Upper lobe of right lung (tissue), 1 donor: Measurements from ENCODE around the gene MAGIX. TPM values are rescaled to one million over a fixed set of nuclear protein-coding genes. Genes with fewer than 3 reads are reported as not detected.

ENCODE experiments used
- ATAC-seq: fragments of 200-7000 bp; cut with Tn5 transposase; one replicate; pipeline ENCODE4 v1.9.1; 2020; ENCODE audit warnings: mild to moderate bottlenecking, moderate library complexity
- DNase-seq: peaks from one replicate; pipeline ENCODE4 v3.0.0-alpha.2; 2020
- H3K27ac ChIP-seq: fragments of 200-600 bp; one replicate; pipeline ENCODE4 v1.8.0; 2022
- H3K27me3 ChIP-seq: fragments of 200-600 bp; one replicate; pipeline ENCODE4 v1.8.0; 2022; ENCODE audit warnings: mild to moderate bottlenecking
- H3K36me3 ChIP-seq: fragments of 200-600 bp; one replicate; pipeline ENCODE4 v1.8.0; 2022
- H3K4me1 ChIP-seq: fragments of 200-600 bp; one replicate; pipeline ENCODE4 v1.8.0; 2022
- H3K4me3 ChIP-seq: fragments of 200-600 bp; one replicate; pipeline ENCODE4 v1.8.0; 2022; ENCODE audit warnings: mild to moderate bottlenecking
- H3K9me3 ChIP-seq: fragments of 200-600 bp; one replicate; pipeline ENCODE4 v1.8.0; 2022
- intact Hi-C: fragments of 100-400 bp; cut with DNase I; formaldehyde crosslinking; loops from one replicate; pipeline ENCODE4 v1.11.0; 2022
- total RNA-seq: library from RNA; stranded (reverse); fragmentation: NEBNext Ultra II Directional; extraction: Animal tissue kit (Norgen Biotek cat#: 25700); gene quantifications from one replicate; pipeline ENCODE4 v1.2.1, GENCODE V29; 2021
- TF ChIP-seq, protein P1 (sequence below): fragments of 200-600 bp; IDR thresholded peaks from one replicate; pipeline ENCODE4 v1.8.0; 2022; ENCODE audit warnings: antibody characterized with exemption
- donor health status: DM: no; HTN: yes; CAD: no; lungs with severe emphysema.

MAGIX gene
- total RNA-seq, 1 donor from 2014 or later: 7.1 TPM

DNA sequence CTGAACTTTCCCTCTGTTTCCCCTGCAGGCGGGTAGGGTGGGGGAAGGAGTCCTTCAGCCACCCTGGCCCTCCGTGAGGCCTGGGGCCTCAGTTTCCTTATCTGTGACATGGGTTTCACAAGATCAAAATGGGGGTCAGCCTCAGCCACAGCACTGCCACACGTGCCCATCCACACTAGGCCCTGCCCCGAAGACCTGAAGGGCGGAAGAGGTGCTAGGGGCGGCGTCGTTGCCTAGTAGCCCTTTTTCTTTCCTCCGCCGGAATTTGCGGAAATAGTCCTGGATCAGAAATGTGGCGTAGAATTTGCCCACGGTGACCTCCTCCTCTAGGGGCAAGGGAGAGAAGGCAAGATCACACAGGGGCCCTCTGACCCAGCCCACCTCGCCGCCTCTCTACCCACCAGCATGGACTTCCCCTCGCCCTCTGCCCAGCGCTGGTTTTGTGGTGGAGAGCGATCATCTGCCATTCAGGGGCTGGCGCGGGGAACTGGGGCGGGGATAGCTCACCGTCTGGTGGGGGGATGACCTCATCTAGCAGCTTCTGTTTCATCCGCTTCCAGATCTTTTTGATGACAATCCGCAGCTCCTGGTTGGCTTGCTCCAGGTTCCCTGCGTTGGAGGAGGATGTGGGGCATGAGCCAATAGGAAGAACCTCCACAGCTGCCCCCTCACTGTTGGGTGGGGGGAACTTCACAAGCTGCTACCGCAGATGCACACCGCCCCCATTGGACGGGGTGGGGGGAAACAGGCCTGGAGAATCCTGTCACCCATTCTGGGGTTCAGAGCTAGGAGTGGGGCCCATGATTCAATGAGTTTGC is 47.1 kb downstream of the MAGIX start:
- TF ChIP-seq, protein P1, sequence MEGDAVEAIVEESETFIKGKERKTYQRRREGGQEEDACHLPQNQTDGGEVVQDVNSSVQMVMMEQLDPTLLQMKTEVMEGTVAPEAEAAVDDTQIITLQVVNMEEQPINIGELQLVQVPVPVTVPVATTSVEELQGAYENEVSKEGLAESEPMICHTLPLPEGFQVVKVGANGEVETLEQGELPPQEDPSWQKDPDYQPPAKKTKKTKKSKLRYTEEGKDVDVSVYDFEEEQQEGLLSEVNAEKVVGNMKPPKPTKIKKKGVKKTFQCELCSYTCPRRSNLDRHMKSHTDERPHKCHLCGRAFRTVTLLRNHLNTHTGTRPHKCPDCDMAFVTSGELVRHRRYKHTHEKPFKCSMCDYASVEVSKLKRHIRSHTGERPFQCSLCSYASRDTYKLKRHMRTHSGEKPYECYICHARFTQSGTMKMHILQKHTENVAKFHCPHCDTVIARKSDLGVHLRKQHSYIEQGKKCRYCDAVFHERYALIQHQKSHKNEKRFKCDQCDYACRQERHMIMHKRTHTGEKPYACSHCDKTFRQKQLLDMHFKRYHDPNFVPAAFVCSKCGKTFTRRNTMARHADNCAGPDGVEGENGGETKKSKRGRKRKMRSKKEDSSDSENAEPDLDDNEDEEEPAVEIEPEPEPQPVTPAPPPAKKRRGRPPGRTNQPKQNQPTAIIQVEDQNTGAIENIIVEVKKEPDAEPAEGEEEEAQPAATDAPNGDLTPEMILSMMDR: no peak
- no peaks in the 10 kb centered on the region for H3K27me3 ChIP-seq
- ATAC-seq: no peak
- DNase-seq: no peak
- H3K4me1 ChIP-seq: no peaks in the 10 kb centered on the region
- no peak overlapping the region for H3K27ac ChIP-seq
- no peak overlapping the region for H3K4me3 ChIP-seq
- H3K36me3 ChIP-seq: no peaks in the 10 kb centered on the region
- intact Hi-C loops: no loop called here
- no peaks in the 10 kb centered on the region for H3K9me3 ChIP-seq

DNA sequence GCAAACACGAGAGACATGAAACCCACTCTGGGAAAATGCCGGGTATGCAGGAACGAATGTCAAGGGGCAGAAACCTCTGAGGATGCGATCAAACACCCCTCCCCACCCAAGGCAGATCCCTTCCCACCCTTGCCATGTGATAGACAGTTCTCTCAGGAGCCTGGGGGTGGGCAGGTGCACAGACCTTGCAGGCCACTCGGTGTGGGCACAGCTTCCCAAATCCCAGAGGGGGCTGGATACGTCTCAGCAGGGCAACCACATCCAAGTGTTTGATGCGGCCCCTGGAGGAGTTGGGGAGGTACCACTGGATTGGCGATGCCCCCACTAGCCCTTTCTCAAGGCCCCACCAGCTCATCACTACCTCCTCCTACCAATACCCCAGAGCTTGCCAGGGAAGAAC is 47.8 kb downstream of the MAGIX start:
- no peaks in the 10 kb centered on the region for H3K27me3 ChIP-seq
- H3K27ac ChIP-seq: no peak overlapping the region
- H3K9me3 ChIP-seq: no peaks in the 10 kb centered on the region
- TF ChIP-seq, protein P1: no peak
- intact Hi-C loops: no loop called here
- no peaks in the 10 kb centered on the region for H3K36me3 ChIP-seq
- DNase-seq (no peak), ATAC-seq (no peak)
- H3K4me3 ChIP-seq: no peak overlapping the region
- no peaks in the 10 kb centered on the region for H3K4me1 ChIP-seq

DNA sequence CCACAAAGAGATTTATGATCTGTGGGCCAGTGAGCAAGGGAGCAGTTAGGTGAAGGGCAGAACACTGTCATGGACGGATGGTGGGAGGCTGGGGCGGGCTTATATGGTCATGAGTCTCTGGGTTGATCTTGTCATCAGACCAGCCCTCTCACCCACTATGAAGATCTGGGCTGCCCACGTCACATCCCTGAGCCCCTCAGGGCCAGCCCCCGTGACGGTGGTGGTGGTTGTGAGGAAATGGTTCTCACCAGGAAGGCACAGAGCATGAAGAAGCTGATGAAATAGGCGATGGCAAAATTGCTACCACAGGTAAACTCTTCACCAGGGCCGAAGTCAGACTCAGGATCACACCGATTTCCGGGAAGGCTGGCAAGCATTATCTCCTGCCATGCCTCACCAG is 48.5 kb downstream of the MAGIX start:
- DNase-seq: no peak

DNA sequence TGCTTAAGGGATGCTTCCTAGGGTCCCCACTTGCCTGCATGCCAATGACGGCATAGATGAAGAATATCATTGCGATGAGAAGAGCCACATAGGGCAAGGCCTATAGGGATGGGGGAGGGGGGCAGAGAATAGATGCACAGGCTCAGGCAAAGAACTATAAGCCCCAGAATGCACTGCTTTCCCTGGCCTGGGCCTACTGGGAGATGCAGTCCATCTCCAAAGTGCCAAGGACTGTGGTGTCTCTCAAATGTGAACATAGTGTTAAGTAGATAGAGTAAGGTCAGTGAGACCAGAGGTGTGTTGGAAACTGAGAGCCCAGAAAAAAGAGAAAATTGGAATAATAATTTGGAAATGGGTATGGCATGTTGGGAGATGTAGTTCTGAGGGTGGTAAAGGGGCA is 49.7 kb downstream of the MAGIX start:
- no peak for ATAC-seq
- no peak for DNase-seq
- intact Hi-C loops: no loop called here
- Histone ChIP-seq H3K27ac (no peak overlapping the region), H3K27me3 (no peaks in the 10 kb centered on the region), H3K9me3 (no peaks in the 10 kb centered on the region), H3K4me3 (no peak overlapping the region), H3K36me3 (no peaks in the 10 kb centered on the region), H3K4me1 (no peaks in the 10 kb centered on the region)
- TF ChIP-seq, protein P1: no peak

More for the DNA sequence above, 48.5 kb downstream of the MAGIX start:
- no peak overlapping the region for H3K4me3 ChIP-seq
- H3K4me1 ChIP-seq: no peaks in the 10 kb centered on the region
- H3K9me3 ChIP-seq: no peaks in the 10 kb centered on the region
- H3K27me3 ChIP-seq: no peaks in the 10 kb centered on the region
- H3K27ac ChIP-seq: no peak overlapping the region
- no peak for ATAC-seq
- TF ChIP-seq, protein P1: no peak
- no peaks in the 10 kb centered on the region for H3K36me3 ChIP-seq
- intact Hi-C loops: no loop called here

DNA sequence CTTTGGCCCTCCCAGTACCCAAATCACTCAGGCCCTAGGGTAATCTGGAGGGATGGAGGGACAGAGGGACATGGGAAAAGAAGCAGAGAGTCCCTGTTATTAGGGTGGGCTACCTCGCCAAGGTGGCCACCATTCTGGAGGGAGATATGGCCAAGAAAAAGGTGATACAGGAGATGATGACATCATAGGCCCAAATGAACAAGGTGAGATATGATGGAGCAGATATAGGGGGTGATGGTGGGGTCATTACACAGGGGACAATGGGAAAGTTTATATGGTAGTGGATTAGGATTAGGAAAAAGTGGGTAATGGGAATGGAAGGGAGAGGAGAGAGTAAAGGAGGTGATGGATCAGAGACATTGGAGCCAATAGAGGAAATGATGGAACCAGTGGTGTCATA is 50.3 kb downstream of the MAGIX start:
- intact Hi-C loops: no loop called here

More for the DNA sequence above, 50.3 kb downstream of the MAGIX start:
- Histone ChIP-seq H3K4me1 (no peaks in the 10 kb centered on the region), H3K27me3 (no peaks in the 10 kb centered on the region), H3K27ac (no peak overlapping the region), H3K36me3 (no peaks in the 10 kb centered on the region), H3K4me3 (no peak overlapping the region), H3K9me3 (no peaks in the 10 kb centered on the region)
- ATAC-seq (no peak), DNase-seq (no peak)
- TF ChIP-seq, protein P1: no peak
